Body of pancreas (tissue), 4 donors: ENCODE measurements around the gene LIPC.

Source experiments
- CTCF ChIP-seq, 7 experiments: fragments of 450-650 bp in 4 of 7; fragments of 200-600 bp in 3 of 7; sonication (generic) in 3 of 7; IDR thresholded peaks; one replicate each; pipeline ENCODE4 v1.5.1; 2016 to 2019; ENCODE audit warnings: antibody characterized with exemption in 7 of 7
- POLR2A ChIP-seq, 3 donors: fragments of 450-650 bp; IDR thresholded peaks; one replicate each; pipeline ENCODE4 v1.6.1; 2016; ENCODE audit warnings: antibody characterized with exemption in 3 of 3, mild to moderate bottlenecking in 2 of 3

GRCh38 chr15:58457466-58457965 is 25.7 kb downstream of the LIPC start:
- TF ChIP-seq CTCF (IDR thresholded peaks at IDR 0.05) (no peak), POLR2A (IDR thresholded peaks at IDR 0.05) (no peak)
